ENCODE results near the gene NCAM1. TPM values are rescaled to one million over a fixed set of nuclear protein-coding genes. Genes with fewer than 3 reads are reported as not detected.

NCAM1 gene
- polyA plus RNA-seq, 2 of the 4 experiments (the other 2 are of a cell fraction) = 0.01 to 0.12 TPM

DNA sequence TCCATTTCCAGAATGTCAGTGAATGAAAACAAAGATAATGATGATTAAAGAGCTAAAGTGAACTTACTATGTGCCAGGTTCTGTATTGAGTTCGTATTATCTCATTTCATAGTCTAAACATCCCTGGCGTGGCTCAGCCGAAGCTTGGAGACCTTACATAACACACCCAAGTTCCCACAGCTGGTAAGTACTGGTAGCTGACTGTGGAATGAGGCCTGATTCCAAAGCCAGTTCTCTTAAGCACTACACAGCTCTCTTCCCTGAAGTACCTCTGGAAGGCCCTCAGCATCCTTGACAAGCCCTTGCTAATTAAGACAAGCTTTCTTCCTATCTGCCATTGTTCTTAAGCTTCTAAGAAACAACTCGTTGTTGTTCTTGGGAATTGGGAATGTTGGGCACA, 28.6 kb upstream of the NCAM1 start:
- Histone ChIP-seq H3K4me1 (no peaks in the 10 kb centered on the region), H3K4me2 (no peak overlapping the region), H3K4me3 (no peak overlapping the region), H3K9me3 (no peaks in the 10 kb centered on the region), H3K27ac (no peak overlapping the region)
- TF ChIP-seq JUNB (IDR thresholded peaks at IDR 0.05) (no peak), JUN (IDR thresholded peaks at IDR 0.05) (no peak), RFX5 (IDR thresholded peaks at IDR 0.05) (no peak)
- ChIA-PET CTCF (no interaction called here), POLR2A (no interaction called here)
- WGBS (ENCODE audit: missing lambda C conversion rate) = 13% methylated on average over 4 of the region's 4 CpGs
- FAIRE-seq = no peak
- DNase-seq (ENCODE audit: low read depth in 1 of 2, low spot score in 1 of 2) = no peak
- no peak for ATAC-seq

DNA sequence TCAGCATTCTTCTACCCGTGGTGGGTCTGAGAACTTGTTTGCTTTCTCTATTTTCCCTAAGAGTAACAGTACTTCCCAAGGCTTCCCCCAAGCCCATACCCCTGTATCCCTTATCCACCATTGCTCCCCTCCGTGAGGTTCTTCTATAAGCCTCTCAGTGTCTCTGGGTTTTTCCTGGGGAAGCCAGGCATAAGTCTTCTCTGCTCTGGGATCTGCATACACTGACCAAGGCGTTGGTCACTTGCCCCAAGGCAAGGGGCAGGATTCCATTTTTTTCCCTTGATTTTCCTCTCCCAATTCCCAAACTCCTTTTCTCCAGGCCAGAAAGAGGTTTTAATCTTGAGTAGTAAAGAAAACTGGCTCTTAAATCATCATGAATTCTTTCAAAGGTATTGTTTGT, 27.2 kb upstream of the NCAM1 start:
- H3K4me2 ChIP-seq = no peak overlapping the region
- POLR2A ChIA-PET = no interaction called here
- H3K27ac ChIP-seq = no peak overlapping the region
- FAIRE-seq = no peak
- H3K4me3 ChIP-seq = no peak overlapping the region
- no peaks in the 10 kb centered on the region for H3K4me1 ChIP-seq
- TF ChIP-seq HOXA7 (CRISPR knock-in tag; IDR thresholded peaks at IDR 0.05) (no peak), JUNB (IDR thresholded peaks at IDR 0.05) (no peak), EHF (CRISPR knock-in tag; IDR thresholded peaks at IDR 0.05) (no peak), GATA3 (IDR thresholded peaks at IDR 0.05; ENCODE audit: borderline replicate concordance) (no peak), RNF2 (IDR thresholded peaks at IDR 0.05; ENCODE audit: borderline replicate concordance, low read depth) (no peak)
- TF ChIP-seq, protein P1, sequence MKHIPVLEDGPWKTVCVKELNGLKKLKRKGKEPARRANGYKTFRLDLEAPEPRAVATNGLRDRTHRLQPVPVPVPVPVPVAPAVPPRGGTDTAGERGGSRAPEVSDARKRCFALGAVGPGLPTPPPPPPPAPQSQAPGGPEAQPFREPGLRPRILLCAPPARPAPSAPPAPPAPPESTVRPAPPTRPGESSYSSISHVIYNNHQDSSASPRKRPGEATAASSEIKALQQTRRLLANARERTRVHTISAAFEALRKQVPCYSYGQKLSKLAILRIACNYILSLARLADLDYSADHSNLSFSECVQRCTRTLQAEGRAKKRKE (CRISPR knock-in tag; IDR thresholded peaks at IDR 0.05; ENCODE audit: low read depth) = no peak
- WGBS (ENCODE audit: missing lambda C conversion rate) = 0% methylated on average over 2 of the region's 3 CpGs
- CTCF ChIA-PET = no interaction called here
- no peak for ATAC-seq
- no peak for DNase-seq (ENCODE audit: low read depth in 1 of 2, low spot score in 1 of 2)
- no peaks in the 10 kb centered on the region for H3K9me3 ChIP-seq

DNA sequence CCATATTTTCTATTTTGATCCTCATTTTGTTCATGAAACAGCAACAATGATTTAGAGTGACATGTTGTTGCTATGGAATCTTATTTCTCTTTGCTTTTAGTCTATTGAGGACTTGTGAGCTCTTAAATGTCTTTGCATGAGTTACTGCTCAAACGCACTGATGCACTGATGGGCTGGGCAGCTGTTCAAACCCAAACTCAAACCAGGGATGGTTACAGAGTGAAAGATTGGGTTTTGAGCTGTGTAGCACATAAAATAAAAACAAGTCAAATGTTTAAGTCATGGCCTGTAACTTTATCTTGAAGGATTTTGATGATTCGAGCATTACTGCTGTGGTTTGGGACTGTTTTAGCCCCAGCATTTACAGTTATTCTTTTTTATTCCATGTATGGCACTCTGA, 20.1 kb upstream of the NCAM1 start:
- CTCF ChIA-PET = interaction anchor here (0.7 kb wide), 1 partner anchor 353 kb away, joined by 3 read pairs; no protein-coding TSS in a partner anchor
- POLR2A ChIA-PET = no interaction called here

More for the DNA sequence above, 20.1 kb upstream of the NCAM1 start:
- Histone ChIP-seq H3K4me3 (no peak overlapping the region), H3K9me3 (no peaks in the 10 kb centered on the region), H3K4me1 (no peaks in the 10 kb centered on the region), H3K4me2 (no peak overlapping the region), H3K27ac (no peak overlapping the region)
- ATAC-seq (no peak), FAIRE-seq (no peak), DNase-seq (ENCODE audit: low read depth in 1 of 2, low spot score in 1 of 2) (no peak)
- TF ChIP-seq, protein P2, sequence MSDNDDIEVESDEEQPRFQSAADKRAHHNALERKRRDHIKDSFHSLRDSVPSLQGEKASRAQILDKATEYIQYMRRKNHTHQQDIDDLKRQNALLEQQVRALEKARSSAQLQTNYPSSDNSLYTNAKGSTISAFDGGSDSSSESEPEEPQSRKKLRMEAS (IDR thresholded peaks at IDR 0.05) = no peak
- TF ChIP-seq, protein P3, sequence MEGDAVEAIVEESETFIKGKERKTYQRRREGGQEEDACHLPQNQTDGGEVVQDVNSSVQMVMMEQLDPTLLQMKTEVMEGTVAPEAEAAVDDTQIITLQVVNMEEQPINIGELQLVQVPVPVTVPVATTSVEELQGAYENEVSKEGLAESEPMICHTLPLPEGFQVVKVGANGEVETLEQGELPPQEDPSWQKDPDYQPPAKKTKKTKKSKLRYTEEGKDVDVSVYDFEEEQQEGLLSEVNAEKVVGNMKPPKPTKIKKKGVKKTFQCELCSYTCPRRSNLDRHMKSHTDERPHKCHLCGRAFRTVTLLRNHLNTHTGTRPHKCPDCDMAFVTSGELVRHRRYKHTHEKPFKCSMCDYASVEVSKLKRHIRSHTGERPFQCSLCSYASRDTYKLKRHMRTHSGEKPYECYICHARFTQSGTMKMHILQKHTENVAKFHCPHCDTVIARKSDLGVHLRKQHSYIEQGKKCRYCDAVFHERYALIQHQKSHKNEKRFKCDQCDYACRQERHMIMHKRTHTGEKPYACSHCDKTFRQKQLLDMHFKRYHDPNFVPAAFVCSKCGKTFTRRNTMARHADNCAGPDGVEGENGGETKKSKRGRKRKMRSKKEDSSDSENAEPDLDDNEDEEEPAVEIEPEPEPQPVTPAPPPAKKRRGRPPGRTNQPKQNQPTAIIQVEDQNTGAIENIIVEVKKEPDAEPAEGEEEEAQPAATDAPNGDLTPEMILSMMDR (IDR thresholded peaks at IDR 0.05) = no peak
- no peak for TF ChIP-seq ZNF302 (CRISPR knock-in tag; IDR thresholded peaks at IDR 0.05)
- no peak for TF ChIP-seq MAFK (IDR thresholded peaks at IDR 0.05; ENCODE audit: partially characterized antibody)
- no peak for TF ChIP-seq REST (IDR thresholded peaks at IDR 0.05)
- TF ChIP-seq NR3C1 (IDR thresholded peaks at IDR 0.05) = no peak
- no peak for TF ChIP-seq EP300 (IDR thresholded peaks at IDR 0.05)
- no peak for TF ChIP-seq HOXB13 (CRISPR knock-in tag; IDR thresholded peaks at IDR 0.05; ENCODE audit: low read depth)
- TF ChIP-seq, protein P1 (CRISPR knock-in tag; IDR thresholded peaks at IDR 0.05; ENCODE audit: low read depth) = no peak
- TF ChIP-seq EHMT2 (IDR thresholded peaks at IDR 0.05; ENCODE audit: low read depth) = no peak
- WGBS (ENCODE audit: missing lambda C conversion rate) = 36% methylated on average over 2 of the region's 2 CpGs

All from A549 (cell line).